Activated CD4-positive, CD25-positive, alpha-beta regulatory T cell treated with anti-CD3 and anti-CD28 coated beads, Interleukin-2, amount 50 U/mL, for 16 hours (primary cell): ENCODE data around the gene PLCB4.

Experiments used
- DNase-seq: peaks from one replicate; pipeline ENCODE4 v3.0.0-alpha.2; 2020; ENCODE audit warnings: low read depth, low spot score

Gene PLCB4

GRCh38 chr20:9516234-9516871 is 447.5 kb downstream of the PLCB4 start:
- no peak for DNase-seq

- DNase-seq = no peak
Observed at GRCh38 chr20:9517297-9518162, 448.6 kb downstream of the PLCB4 start.

GRCh38 chr20:9518576-9519175 is 449.8 kb downstream of the PLCB4 start:
- DNase-seq = no peak

GRCh38 chr20:9520086-9520485 is 451.2 kb downstream of the PLCB4 start:
- DNase-seq = no peak

GRCh38 chr20:9523636-9524035 is 454.7 kb downstream of the PLCB4 start:
- no peak for DNase-seq
